HepG2 (cell line): ENCODE measurements around the gene MPIG6B. TPM values are rescaled to one million over a fixed set of nuclear protein-coding genes. Genes with fewer than 3 reads are reported as not detected.

Experiments
- BORCS8-MEF2B ChIP-seq: sonication (generic); formaldehyde crosslinking; IDR thresholded peaks from 2 replicates; pipeline ENCODE4 v1.8.0; 2022; ENCODE audit warnings: mild to moderate bottlenecking, missing genetic modification reagents
- DMAP1 ChIP-seq: IDR thresholded peaks from 2 replicates; pipeline ENCODE4 v1.6.1; 2016
- ERF ChIP-seq: IDR thresholded peaks from 2 replicates; pipeline ENCODE4 v1.6.1; 2018; ENCODE audit warnings: missing biosample characterization, missing genetic modification reagents
- HMG20B ChIP-seq: conservative IDR thresholded peaks from 2 replicates; pipeline ENCODE4 v1.6.1; 2016; ENCODE audit warnings: missing genetic modification reagents, missing compliant biosample characterization
- TCF7L2 ChIP-seq: IDR thresholded peaks from 2 replicates; pipeline ENCODE4 v1.6.1; 2011; ENCODE audit warnings: mild to moderate bottlenecking, low read depth, low read length, moderate library complexity
- ZNF264 ChIP-seq: sonication (generic); formaldehyde crosslinking; IDR thresholded peaks from 2 replicates; pipeline ENCODE4 v1.4.0; 2020; ENCODE audit warnings: missing genetic modification reagents
- polyA plus RNA-seq, 8 experiments: library from polyadenylated mRNA; depleted of rRNA in 3 of 8; stranded (reverse) in 7 of 8; unstranded in 1 of 8; fragments of >200 nt; fragmentation: Illumina TruSeq in 4 of 8; extraction: Trizol in 4 of 8; gene quantifications; 2 replicates each; pipeline versions ENCODE4 v1.2.1 to v1.2.3, GENCODE V29; 2011 to 2016; ENCODE audit warnings: low read depth in 4 of 8, missing spikeins in 1 of 8, mixed read lengths in 1 of 8; ENCODE audit not compliant: insufficient read depth in 1 of 8
- total RNA-seq, 5 experiments: library from RNA; depleted of rRNA; stranded (reverse); fragments of >200 nt; fragmentation: Illumina TruSeq; extraction: Trizol; gene quantifications; 2 replicates each; pipeline ENCODE4 v1.2.3, GENCODE V29; 2016; ENCODE audit warnings: low read depth in 1 of 5
- TF ChIP-seq, protein P1 (sequence below): IDR thresholded peaks from 2 replicates; pipeline ENCODE4 v1.6.1; 2016; ENCODE audit warnings: low read depth, missing genetic modification reagents, missing compliant biosample characterization
- TF ChIP-seq, protein P2 (sequence below): IDR thresholded peaks from 2 replicates; pipeline ENCODE4 v1.6.1; 2016; ENCODE audit warnings: control low read depth
- TF ChIP-seq, protein P3 (sequence below), 2 experiments: fragments of 450-650 bp in 1 of 2; sonication (generic) in 1 of 2; formaldehyde crosslinking in 1 of 2; IDR thresholded peaks; 2 replicates each; pipeline versions ENCODE4 v1.6.1 to v1.8.0; 2016 to 2022; ENCODE audit warnings: antibody characterized with exemption in 1 of 2, mild to moderate bottlenecking in 1 of 2, missing genetic modification reagents in 1 of 2
- TF ChIP-seq, protein P4 (sequence below): sonication (generic); formaldehyde crosslinking; IDR thresholded peaks from 2 replicates; pipeline ENCODE4 v1.4.0; 2020; ENCODE audit warnings: low read depth, mild to moderate bottlenecking, missing genetic modification reagents

The MPIG6B gene
- total and polyA plus RNA-seq, 2 of the 13 experiments (the other 11 are each of a cell fraction or from before 2014, with no cell fraction given) = not detected

DNA sequence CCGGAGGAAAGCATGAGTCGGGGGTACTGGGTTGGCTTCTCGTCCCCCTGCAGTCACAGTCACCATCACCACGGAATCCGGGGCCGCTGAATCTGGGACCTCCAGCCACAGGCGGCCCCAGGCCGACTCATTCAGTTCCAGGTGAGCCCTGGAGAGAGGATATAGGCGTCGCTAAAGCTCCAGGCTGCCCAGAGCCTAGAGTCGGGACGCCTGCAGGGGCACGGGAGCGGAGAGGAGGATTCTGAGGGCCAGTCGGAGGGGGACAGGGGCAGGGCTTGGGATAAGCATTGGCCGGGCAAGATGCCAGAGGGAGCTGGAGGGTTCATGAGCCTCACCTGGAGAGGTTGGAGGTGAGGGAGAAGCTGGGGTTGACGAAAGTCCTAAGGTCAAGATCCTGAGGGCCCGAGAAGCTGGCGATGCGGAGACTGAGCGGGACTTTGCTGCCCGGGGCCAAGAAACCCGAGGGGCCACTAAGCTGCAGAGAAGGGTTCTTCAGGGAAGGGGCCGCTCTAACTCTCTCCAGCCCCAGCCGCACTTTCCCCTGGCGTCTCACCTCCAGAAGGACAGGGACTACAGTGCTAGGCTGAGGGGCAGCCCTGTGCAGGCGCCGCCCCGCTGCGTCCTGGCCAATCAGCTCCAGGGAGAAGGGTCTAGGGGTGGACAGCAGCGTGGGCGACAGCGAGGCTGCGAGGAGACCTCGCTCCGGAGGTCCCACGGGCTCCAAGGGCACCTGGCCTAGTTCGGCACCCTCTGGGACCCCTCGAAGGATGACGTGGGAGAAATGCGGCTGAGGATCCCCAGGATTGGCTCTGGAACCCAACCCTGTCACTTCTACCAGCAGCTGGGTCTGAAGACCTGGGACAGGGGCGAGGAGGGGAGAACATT lies 43.0 kb downstream of the MPIG6B start (continued):
- TF ChIP-seq, protein P1, sequence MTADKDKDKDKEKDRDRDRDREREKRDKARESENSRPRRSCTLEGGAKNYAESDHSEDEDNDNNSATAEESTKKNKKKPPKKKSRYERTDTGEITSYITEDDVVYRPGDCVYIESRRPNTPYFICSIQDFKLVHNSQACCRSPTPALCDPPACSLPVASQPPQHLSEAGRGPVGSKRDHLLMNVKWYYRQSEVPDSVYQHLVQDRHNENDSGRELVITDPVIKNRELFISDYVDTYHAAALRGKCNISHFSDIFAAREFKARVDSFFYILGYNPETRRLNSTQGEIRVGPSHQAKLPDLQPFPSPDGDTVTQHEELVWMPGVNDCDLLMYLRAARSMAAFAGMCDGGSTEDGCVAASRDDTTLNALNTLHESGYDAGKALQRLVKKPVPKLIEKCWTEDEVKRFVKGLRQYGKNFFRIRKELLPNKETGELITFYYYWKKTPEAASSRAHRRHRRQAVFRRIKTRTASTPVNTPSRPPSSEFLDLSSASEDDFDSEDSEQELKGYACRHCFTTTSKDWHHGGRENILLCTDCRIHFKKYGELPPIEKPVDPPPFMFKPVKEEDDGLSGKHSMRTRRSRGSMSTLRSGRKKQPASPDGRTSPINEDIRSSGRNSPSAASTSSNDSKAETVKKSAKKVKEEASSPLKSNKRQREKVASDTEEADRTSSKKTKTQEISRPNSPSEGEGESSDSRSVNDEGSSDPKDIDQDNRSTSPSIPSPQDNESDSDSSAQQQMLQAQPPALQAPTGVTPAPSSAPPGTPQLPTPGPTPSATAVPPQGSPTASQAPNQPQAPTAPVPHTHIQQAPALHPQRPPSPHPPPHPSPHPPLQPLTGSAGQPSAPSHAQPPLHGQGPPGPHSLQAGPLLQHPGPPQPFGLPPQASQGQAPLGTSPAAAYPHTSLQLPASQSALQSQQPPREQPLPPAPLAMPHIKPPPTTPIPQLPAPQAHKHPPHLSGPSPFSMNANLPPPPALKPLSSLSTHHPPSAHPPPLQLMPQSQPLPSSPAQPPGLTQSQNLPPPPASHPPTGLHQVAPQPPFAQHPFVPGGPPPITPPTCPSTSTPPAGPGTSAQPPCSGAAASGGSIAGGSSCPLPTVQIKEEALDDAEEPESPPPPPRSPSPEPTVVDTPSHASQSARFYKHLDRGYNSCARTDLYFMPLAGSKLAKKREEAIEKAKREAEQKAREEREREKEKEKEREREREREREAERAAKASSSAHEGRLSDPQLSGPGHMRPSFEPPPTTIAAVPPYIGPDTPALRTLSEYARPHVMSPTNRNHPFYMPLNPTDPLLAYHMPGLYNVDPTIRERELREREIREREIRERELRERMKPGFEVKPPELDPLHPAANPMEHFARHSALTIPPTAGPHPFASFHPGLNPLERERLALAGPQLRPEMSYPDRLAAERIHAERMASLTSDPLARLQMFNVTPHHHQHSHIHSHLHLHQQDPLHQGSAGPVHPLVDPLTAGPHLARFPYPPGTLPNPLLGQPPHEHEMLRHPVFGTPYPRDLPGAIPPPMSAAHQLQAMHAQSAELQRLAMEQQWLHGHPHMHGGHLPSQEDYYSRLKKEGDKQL (CRISPR knock-in tag) = no peak
- TF ChIP-seq, protein P2, sequence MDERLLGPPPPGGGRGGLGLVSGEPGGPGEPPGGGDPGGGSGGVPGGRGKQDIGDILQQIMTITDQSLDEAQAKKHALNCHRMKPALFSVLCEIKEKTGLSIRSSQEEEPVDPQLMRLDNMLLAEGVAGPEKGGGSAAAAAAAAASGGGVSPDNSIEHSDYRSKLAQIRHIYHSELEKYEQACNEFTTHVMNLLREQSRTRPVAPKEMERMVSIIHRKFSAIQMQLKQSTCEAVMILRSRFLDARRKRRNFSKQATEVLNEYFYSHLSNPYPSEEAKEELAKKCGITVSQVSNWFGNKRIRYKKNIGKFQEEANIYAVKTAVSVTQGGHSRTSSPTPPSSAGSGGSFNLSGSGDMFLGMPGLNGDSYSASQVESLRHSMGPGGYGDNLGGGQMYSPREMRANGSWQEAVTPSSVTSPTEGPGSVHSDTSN = no peak
- TF ChIP-seq TCF7L2 (no peak), HMG20B (CRISPR knock-in tag) (no peak), DMAP1 (CRISPR knock-in tag) (no peak), ZNF264 (CRISPR knock-in tag) (no peak), BORCS8-MEF2B (no peak), ERF (CRISPR knock-in tag) (peak; percentile 66; the same call in 1 of the 2 replicates)
- TF ChIP-seq, protein P3, sequence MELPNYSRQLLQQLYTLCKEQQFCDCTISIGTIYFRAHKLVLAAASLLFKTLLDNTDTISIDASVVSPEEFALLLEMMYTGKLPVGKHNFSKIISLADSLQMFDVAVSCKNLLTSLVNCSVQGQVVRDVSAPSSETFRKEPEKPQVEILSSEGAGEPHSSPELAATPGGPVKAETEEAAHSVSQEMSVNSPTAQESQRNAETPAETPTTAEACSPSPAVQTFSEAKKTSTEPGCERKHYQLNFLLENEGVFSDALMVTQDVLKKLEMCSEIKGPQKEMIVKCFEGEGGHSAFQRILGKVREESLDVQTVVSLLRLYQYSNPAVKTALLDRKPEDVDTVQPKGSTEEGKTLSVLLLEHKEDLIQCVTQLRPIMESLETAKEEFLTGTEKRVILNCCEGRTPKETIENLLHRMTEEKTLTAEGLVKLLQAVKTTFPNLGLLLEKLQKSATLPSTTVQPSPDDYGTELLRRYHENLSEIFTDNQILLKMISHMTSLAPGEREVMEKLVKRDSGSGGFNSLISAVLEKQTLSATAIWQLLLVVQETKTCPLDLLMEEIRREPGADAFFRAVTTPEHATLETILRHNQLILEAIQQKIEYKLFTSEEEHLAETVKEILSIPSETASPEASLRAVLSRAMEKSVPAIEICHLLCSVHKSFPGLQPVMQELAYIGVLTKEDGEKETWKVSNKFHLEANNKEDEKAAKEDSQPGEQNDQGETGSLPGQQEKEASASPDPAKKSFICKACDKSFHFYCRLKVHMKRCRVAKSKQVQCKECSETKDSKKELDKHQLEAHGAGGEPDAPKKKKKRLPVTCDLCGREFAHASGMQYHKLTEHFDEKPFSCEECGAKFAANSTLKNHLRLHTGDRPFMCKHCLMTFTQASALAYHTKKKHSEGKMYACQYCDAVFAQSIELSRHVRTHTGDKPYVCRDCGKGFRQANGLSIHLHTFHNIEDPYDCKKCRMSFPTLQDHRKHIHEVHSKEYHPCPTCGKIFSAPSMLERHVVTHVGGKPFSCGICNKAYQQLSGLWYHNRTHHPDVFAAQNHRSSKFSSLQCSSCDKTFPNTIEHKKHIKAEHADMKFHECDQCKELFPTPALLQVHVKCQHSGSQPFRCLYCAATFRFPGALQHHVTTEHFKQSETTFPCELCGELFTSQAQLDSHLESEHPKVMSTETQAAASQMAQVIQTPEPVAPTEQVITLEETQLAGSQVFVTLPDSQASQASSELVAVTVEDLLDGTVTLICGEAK (IDR thresholded peaks at IDR 0.05) = no peak
- TF ChIP-seq, protein P3 (CRISPR knock-in tag; IDR thresholded peaks at IDR 0.05) = 0 out of 2 replicates have a peak, but pooled peaks have one; percentile 22
- TF ChIP-seq, protein P4, sequence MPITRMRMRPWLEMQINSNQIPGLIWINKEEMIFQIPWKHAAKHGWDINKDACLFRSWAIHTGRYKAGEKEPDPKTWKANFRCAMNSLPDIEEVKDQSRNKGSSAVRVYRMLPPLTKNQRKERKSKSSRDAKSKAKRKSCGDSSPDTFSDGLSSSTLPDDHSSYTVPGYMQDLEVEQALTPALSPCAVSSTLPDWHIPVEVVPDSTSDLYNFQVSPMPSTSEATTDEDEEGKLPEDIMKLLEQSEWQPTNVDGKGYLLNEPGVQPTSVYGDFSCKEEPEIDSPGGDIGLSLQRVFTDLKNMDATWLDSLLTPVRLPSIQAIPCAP (CRISPR knock-in tag) = no peak
